A549 (cell line): ENCODE data around the gene CA7. TPM values are rescaled to one million over a fixed set of nuclear protein-coding genes. Genes with fewer than 3 reads are reported as not detected.
A peak's percentile ranks its signal among the peaks of the same experiment; 100 is the strongest.

Experiments used
- ATAC-seq, 2 experiments: fragments of 200-7000 bp in 1 of 2; fragments of >200 bp in 1 of 2; cut with Nextera tagmentation in 1 of 2; cut with Tn5 transposase in 1 of 2; 3 replicates each; pipeline versions ENCODE4 v1.8.0 to v1.9.1; 2018 to 2020; ENCODE audit warnings: mild to moderate bottlenecking in 1 of 2, moderate library complexity in 1 of 2
- CTCF ChIA-PET: fragments of 300-600 bp; sonication (Branson Sonifier 250); formaldehyde crosslinking; extraction: SDS; loops from one replicate; lab custom pipeline; 2021; ENCODE audit warnings: antibody characterized with exemption, inconsistent platforms; lab: Yijun Ruan, JAX
- POLR2A ChIA-PET: fragments of 350-600 bp; formaldehyde crosslinking; extraction: SDS; loops from one replicate; lab custom pipeline; 2021; ENCODE audit warnings: antibody characterized with exemption, inconsistent platforms; lab: Yijun Ruan, JAX
- DNase-seq, 2 experiments: peaks; one replicate each; pipeline versions ENCODE4 v3.0.0 to v3.0.0-alpha.2; 2011 to 2016; ENCODE audit warnings: low read depth in 1 of 2, low spot score in 1 of 2
- FAIRE-seq: peaks from 2 replicates; lab custom pipeline; 2011; peaks lifted over from hg19 to GRCh38; lab: Jason Lieb, UNC
- H3K27ac ChIP-seq, 2 experiments: fragments of >200 bp; sonication (Bioruptor Twin); formaldehyde crosslinking; 3 replicates each; pipeline ENCODE4 v1.5.1; 2016 to 2017
- H3K4me1 ChIP-seq: fragments of >200 bp; sonication (Bioruptor Twin); formaldehyde crosslinking; 3 replicates; pipeline ENCODE4 v1.6.1; 2016
- H3K4me2 ChIP-seq: fragments of >200 bp; sonication (Bioruptor Twin); formaldehyde crosslinking; 3 replicates; pipeline ENCODE4 v1.6.1; 2016
- H3K4me3 ChIP-seq: fragments of >200 bp; sonication (Bioruptor Twin); formaldehyde crosslinking; 3 replicates; pipeline ENCODE4 v1.5.1; 2016
- H3K9me3 ChIP-seq: fragments of >200 bp; sonication (Bioruptor Twin); formaldehyde crosslinking; 3 replicates; pipeline ENCODE4 v1.6.1; 2016
- BHLHE40 ChIP-seq: IDR thresholded peaks from 2 replicates; pipeline ENCODE4 v1.6.1; 2012; ENCODE audit warnings: low read depth, low read length, inconsistent platforms
- CBX2 ChIP-seq: fragments of 200-600 bp; sonication (generic); IDR thresholded peaks from 2 replicates; pipeline ENCODE4 v1.6.1; 2016; ENCODE audit warnings: low read depth, mild to moderate bottlenecking, borderline replicate concordance
- CBX8 ChIP-seq: fragments of 200-600 bp; sonication (generic); IDR thresholded peaks from 2 replicates; pipeline ENCODE4 v1.6.1; 2016
- CEBPB ChIP-seq, 2 experiments: fragments of >200 bp in 1 of 2; sonication (Bioruptor Twin) in 1 of 2; formaldehyde crosslinking in 1 of 2; IDR thresholded peaks; 2 replicates each; pipeline ENCODE4 v1.6.1; 2012 to 2016
- EHF ChIP-seq: fragments of 250-450 bp; sonication (Bioruptor Pico); IDR thresholded peaks from 2 replicates; pipeline ENCODE4 v1.5.0; 2020; ENCODE audit warnings: mild to moderate bottlenecking
- FOSB ChIP-seq: fragments of 250-450 bp; sonication (Bioruptor Pico); IDR thresholded peaks from 2 replicates; pipeline ENCODE4 v1.5.0; 2020; ENCODE audit warnings: mild to moderate bottlenecking, moderate library complexity
- FOSL2 ChIP-seq, 2 experiments: fragments of 450-650 bp in 1 of 2; fragments of >200 bp in 1 of 2; sonication (Bioruptor Twin) in 1 of 2; formaldehyde crosslinking; IDR thresholded peaks; 2 replicates each; pipeline versions ENCODE4 v1.5.0 to v1.6.1; 2016 to 2020; ENCODE audit warnings: mild to moderate bottlenecking in 1 of 2, moderate library complexity in 1 of 2
- GATA3 ChIP-seq: IDR thresholded peaks from 2 replicates; pipeline ENCODE4 v1.6.1; 2012; ENCODE audit warnings: borderline replicate concordance
- HDAC2 ChIP-seq: fragments of 200-600 bp; sonication (generic); IDR thresholded peaks from 2 replicates; pipeline ENCODE4 v1.6.1; 2016
- KDM1A ChIP-seq: fragments of 200-600 bp; sonication (generic); IDR thresholded peaks from 2 replicates; pipeline ENCODE4 v1.6.1; 2016; ENCODE audit warnings: low read depth, mild to moderate bottlenecking
- KDM5A ChIP-seq: fragments of 200-600 bp; sonication (generic); IDR thresholded peaks from 2 replicates; pipeline ENCODE4 v1.6.1; 2016; ENCODE audit warnings: antibody characterized with exemption, mild to moderate bottlenecking
- MAFK ChIP-seq: fragments of 450-650 bp; IDR thresholded peaks from 2 replicates; pipeline ENCODE4 v1.6.1; 2014; ENCODE audit not compliant: partially characterized antibody
- PHF8 ChIP-seq: fragments of 200-600 bp; sonication (generic); IDR thresholded peaks from 2 replicates; pipeline ENCODE4 v1.6.1; 2016; ENCODE audit warnings: low read depth, mild to moderate bottlenecking, antibody characterized with exemption, moderate library complexity, borderline replicate concordance
- POLR2A ChIP-seq: IDR thresholded peaks from 2 replicates; pipeline ENCODE4 v1.6.1; 2012; ENCODE audit warnings: mild to moderate bottlenecking, low read length
- REST ChIP-seq: fragments of 200-600 bp; sonication (generic); IDR thresholded peaks from 2 replicates; pipeline ENCODE4 v1.6.1; 2016; ENCODE audit warnings: antibody characterized with exemption, mild to moderate bottlenecking, moderate library complexity
- RFX5 ChIP-seq: fragments of 450-650 bp; IDR thresholded peaks from 2 replicates; pipeline ENCODE4 v1.7.1; 2014; ENCODE audit warnings: antibody characterized with exemption, mild to moderate bottlenecking, moderate library complexity
- RNF2 ChIP-seq: fragments of 200-600 bp; sonication (generic); IDR thresholded peaks from 2 replicates; pipeline ENCODE4 v1.6.1; 2016; ENCODE audit warnings: low read depth, mild to moderate bottlenecking, antibody characterized with exemption, moderate library complexity, borderline replicate concordance
- SMC3 ChIP-seq: fragments of >200 bp; sonication (Bioruptor Twin); formaldehyde crosslinking; IDR thresholded peaks from 3 replicates; pipeline ENCODE4 v1.6.1; 2018; ENCODE audit warnings: inconsistent platforms
- SREBF2 ChIP-seq: fragments of 450-650 bp; IDR thresholded peaks from 2 replicates; pipeline ENCODE4 v1.6.1; 2014; ENCODE audit warnings: mild to moderate bottlenecking, moderate library complexity
- TFCP2L1 ChIP-seq: fragments of 250-450 bp; sonication (Bioruptor Pico); IDR thresholded peaks from 2 replicates; pipeline ENCODE4 v1.5.0; 2021; ENCODE audit warnings: mild to moderate bottlenecking
- ZC3H11A ChIP-seq: fragments of 450-650 bp; IDR thresholded peaks from 2 replicates; pipeline ENCODE4 v1.6.1; 2014; ENCODE audit warnings: antibody characterized with exemption, mild to moderate bottlenecking
- ZSCAN20 ChIP-seq: fragments of 250-450 bp; sonication (Bioruptor Pico); IDR thresholded peaks from 2 replicates; pipeline ENCODE4 v1.8.0; 2022; ENCODE audit warnings: mild to moderate bottlenecking, moderate library complexity
- WGBS: methylation state at CpG from one replicate; pipeline ENCODE4 v1.1.6; 2017; ENCODE audit errors: missing lambda C conversion rate; 5-methylcytosine and 5-hydroxymethylcytosine counted together
- polyA plus RNA-seq, 4 experiments: library from polyadenylated mRNA; depleted of rRNA in 3 of 4; stranded (reverse); fragments of >200 nt; fragmentation: RNase III in 1 of 4; extraction: RNeasy Plus Mini Kit Qiagen cat#74134 plus additional on column Dnase treatment in 1 of 4; gene quantifications; 2 replicates in 3 of 4; 3 replicates in 1 of 4; pipeline ENCODE4 v1.2.3, GENCODE V29; 2011 to 2017
- TF ChIP-seq, protein P1 (sequence below): IDR thresholded peaks from 2 replicates; pipeline ENCODE4 v1.6.1; 2012
- TF ChIP-seq, protein P2 (sequence below): fragments of >200 bp; sonication (Bioruptor Twin); formaldehyde crosslinking; IDR thresholded peaks from 2 replicates; pipeline ENCODE4 v1.6.1; 2016
- TF ChIP-seq, protein P3 (sequence below): fragments of >200 bp; sonication (Bioruptor Twin); formaldehyde crosslinking; IDR thresholded peaks from 3 replicates; pipeline ENCODE4 v1.5.1; 2016
- TF ChIP-seq, protein P4 (sequence below): fragments of >200 bp; sonication (Bioruptor Twin); formaldehyde crosslinking; IDR thresholded peaks from 3 replicates; pipeline ENCODE4 v1.6.1; 2016

Gene CA7
- polyA plus RNA-seq, 2 of the 4 experiments (the other 2 are of a cell fraction), result not detected

DNA sequence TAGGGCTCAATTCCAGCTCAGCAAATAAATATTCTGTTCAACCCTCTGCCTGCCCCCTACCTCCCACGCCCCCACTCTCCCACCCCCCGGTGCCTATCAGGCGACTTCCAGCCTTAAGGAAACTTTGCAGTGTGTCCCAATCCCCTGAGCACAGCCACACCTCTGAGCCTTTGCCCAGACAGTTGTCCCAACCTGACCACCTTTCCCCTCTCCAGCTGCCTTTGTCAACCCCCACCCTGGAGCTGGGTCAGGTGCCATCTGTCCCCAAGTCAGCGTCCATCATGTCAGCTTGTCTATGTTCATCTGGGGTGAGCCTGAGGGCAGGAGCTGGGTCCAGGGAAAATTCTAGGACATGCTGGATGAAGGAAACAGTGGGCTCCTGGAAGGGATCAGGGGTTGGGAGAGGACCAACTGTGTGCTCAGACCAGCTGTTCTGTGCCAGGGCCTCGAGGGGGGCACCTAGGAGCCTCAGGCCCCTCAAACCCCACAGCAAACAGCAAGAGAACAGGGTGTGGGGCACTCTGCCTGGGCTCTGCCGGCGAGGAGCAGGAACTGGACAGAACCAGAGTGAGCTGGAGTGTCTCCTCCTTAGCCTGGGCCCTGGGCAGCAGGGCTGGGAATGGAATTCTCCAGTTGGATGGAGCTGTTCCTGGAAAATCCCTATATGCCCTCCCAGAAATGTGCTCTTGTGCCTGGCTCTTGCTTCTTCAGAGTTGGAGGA is 56.7 kb downstream of the CA7 start:
- WGBS, result 80% methylated on average over 5 of the region's 7 CpGs
- POLR2A ChIA-PET, result no interaction called here
- CTCF ChIA-PET, result interaction anchor here (1.4 to 40.8 kb wide), 5 partner anchors 2 to 254 kb away, joined by 3 to 837 read pairs (median 4); partner anchors contain the start of genes CDH16, PDP2 and RRAD

DNA sequence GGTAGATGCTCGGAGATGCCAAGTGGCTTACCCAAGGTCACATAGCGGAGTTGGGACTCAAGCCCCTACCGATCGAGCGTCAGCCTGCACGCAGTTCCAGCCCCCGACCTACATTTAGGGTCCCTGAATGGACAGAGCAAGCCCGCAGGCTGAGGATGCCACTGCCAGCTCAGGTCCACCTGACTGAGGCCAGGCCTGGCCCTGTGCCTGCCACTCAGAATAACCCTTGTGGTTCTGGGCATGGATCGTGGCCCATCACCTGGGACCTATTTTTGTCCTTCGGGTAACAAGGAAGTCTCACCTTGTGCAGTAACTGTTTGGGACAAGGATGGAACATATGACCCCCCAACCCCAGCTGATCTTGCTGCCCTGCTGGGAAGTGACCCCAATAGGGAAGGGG is 57.4 kb downstream of the CA7 start:
- H3K9me3 ChIP-seq, result no peaks in the 10 kb centered on the region
- H3K4me3 ChIP-seq, result no peak overlapping the region
- no peak for DNase-seq
- TF ChIP-seq SMC3 (no peak), CBX2 (no peak), POLR2A (no peak), EHF (CRISPR knock-in tag) (no peak), ZC3H11A (no peak), FOSL2 (IDR thresholded peaks at IDR 0.05) (no peak), FOSL2 (CRISPR knock-in tag; IDR thresholded peaks at IDR 0.05) (no peak), REST (no peak), ZSCAN20 (CRISPR knock-in tag) (no peak)
- TF ChIP-seq, protein P1, sequence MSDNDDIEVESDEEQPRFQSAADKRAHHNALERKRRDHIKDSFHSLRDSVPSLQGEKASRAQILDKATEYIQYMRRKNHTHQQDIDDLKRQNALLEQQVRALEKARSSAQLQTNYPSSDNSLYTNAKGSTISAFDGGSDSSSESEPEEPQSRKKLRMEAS, result no peak
- TF ChIP-seq, protein P2, sequence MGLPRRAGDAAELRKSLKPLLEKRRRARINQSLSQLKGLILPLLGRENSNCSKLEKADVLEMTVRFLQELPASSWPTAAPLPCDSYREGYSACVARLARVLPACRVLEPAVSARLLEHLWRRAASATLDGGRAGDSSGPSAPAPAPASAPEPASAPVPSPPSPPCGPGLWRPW, result no peak
- TF ChIP-seq, all 56 proteins: peak for 0
- FAIRE-seq (no peak), ATAC-seq (no peak)
- Histone ChIP-seq H3K4me1 (peaks cover 28% of the 10 kb centered on the region), H3K4me2 (no peak overlapping the region), H3K27ac (peak overlapping the region in 1 of 2 experiments; percentile 79; a peak in 2 of 6 replicates)
- ChIA-PET POLR2A (no interaction called here), CTCF (interaction anchor here (0.6 to 40.8 kb wide), 3 partner anchors 2 to 371 kb away, joined by 3 to 837 read pairs (median 837); partner anchors contain the start of genes CDH16, PDP2 and RRAD)
- WGBS, result 91% methylated on average over 10 of the region's 10 CpGs

More for the DNA sequence above, 56.7 kb downstream of the CA7 start:
- FAIRE-seq (no peak), DNase-seq (no peak), ATAC-seq (0 out of 6 replicates have a peak, but pooled peaks of 1 of the 2 experiments have one; percentile 13)
- no peaks in the 10 kb centered on the region for H3K9me3 ChIP-seq
- H3K4me3 ChIP-seq, result no peak overlapping the region
- H3K4me2 ChIP-seq, result peak overlapping the region; percentile 64; the same call in 2 of the 3 replicates
- TF ChIP-seq KDM1A (no peak), RFX5 (no peak), CEBPB (IDR thresholded peaks at IDR 0.05) (no peak), PHF8 (no peak), HDAC2 (no peak)
- peak overlapping the region; percentile 67 to 79; a peak in 5 of 6 replicates for H3K27ac ChIP-seq
- H3K4me1 ChIP-seq, result peaks cover 28% of the 10 kb centered on the region

GRCh38 chr16:66902648-66903543 is 58.7 kb downstream of the CA7 start:
- POLR2A ChIA-PET, result no interaction called here
- Histone ChIP-seq H3K4me1 (peaks cover 28% of the 10 kb centered on the region), H3K9me3 (no peaks in the 10 kb centered on the region), H3K4me3 (no peak overlapping the region), H3K27ac (no peak overlapping the region), H3K4me2 (no peak overlapping the region)
- WGBS, result 75% methylated on average over 13 of the region's 14 CpGs
- ATAC-seq (no peak), DNase-seq (no peak), FAIRE-seq (no peak)
- CTCF ChIA-PET, result interaction anchor here (0.6 to 40.8 kb wide), 8 partner anchors 4 to 341 kb away, joined by 3 to 837 read pairs (median 4); partner anchors contain the start of genes CDH16, PDP2 and RRAD
- TF ChIP-seq ZC3H11A (no peak), TFCP2L1 (CRISPR knock-in tag) (no peak), MAFK (no peak), CBX8 (no peak), FOSB (no peak), KDM5A (no peak), BHLHE40 (no peak), RNF2 (no peak), SREBF2 (no peak), GATA3 (no peak)
- TF ChIP-seq, protein P3, sequence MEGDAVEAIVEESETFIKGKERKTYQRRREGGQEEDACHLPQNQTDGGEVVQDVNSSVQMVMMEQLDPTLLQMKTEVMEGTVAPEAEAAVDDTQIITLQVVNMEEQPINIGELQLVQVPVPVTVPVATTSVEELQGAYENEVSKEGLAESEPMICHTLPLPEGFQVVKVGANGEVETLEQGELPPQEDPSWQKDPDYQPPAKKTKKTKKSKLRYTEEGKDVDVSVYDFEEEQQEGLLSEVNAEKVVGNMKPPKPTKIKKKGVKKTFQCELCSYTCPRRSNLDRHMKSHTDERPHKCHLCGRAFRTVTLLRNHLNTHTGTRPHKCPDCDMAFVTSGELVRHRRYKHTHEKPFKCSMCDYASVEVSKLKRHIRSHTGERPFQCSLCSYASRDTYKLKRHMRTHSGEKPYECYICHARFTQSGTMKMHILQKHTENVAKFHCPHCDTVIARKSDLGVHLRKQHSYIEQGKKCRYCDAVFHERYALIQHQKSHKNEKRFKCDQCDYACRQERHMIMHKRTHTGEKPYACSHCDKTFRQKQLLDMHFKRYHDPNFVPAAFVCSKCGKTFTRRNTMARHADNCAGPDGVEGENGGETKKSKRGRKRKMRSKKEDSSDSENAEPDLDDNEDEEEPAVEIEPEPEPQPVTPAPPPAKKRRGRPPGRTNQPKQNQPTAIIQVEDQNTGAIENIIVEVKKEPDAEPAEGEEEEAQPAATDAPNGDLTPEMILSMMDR, result no peak
- TF ChIP-seq, protein P4, sequence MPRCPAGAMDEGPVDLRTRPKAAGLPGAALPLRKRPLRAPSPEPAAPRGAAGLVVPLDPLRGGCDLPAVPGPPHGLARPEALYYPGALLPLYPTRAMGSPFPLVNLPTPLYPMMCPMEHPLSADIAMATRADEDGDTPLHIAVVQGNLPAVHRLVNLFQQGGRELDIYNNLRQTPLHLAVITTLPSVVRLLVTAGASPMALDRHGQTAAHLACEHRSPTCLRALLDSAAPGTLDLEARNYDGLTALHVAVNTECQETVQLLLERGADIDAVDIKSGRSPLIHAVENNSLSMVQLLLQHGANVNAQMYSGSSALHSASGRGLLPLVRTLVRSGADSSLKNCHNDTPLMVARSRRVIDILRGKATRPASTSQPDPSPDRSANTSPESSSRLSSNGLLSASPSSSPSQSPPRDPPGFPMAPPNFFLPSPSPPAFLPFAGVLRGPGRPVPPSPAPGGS, result no peak
